HG03432 (cell line): ENCODE measurements around the gene ATP8A1.

Experiments
- ATAC-seq: cut with Tn5 transposase; IDR thresholded peaks from one replicate; pipeline ENCODE4 v1.9.1; 2021; ENCODE audit warnings: mild to moderate bottlenecking, moderate library complexity; ENCODE audit not compliant: unreplicated experiment

Gene ATP8A1

GRCh38 chr4:42578187-42578586 is 78.7 kb downstream of the ATP8A1 start:
- no peak for ATAC-seq

DNA sequence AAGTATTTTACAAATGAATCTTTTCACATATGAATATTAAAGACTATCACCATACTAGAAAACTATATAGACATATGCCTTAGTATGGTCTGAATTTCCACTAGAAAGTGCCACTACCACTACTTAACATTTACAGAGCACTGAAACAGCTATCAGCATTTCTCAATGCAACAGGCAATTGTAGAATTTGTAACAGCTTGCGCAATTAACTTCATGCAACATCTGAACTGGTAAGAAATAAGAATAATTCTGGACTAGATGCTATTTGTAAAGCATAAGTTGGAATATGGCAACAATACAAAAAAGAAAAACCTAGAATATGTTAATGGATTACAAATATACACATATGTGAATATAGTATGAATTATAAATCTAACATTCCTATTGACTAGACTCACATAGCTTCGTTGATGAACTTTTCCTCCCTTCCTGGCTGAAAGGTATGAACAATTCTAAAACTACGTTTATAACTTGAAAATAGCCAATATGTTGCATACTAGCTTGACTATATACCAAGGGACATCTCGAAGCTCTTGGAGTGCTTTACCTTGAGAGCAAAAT is 82.0 kb downstream of the ATP8A1 start:
- no peak for ATAC-seq

- no peak for ATAC-seq
Measured at GRCh38 chr4:42573249-42573648, 83.7 kb downstream of the ATP8A1 start.

GRCh38 chr4:42570221-42570620 is 86.7 kb downstream of the ATP8A1 start:
- ATAC-seq: no peak

DNA sequence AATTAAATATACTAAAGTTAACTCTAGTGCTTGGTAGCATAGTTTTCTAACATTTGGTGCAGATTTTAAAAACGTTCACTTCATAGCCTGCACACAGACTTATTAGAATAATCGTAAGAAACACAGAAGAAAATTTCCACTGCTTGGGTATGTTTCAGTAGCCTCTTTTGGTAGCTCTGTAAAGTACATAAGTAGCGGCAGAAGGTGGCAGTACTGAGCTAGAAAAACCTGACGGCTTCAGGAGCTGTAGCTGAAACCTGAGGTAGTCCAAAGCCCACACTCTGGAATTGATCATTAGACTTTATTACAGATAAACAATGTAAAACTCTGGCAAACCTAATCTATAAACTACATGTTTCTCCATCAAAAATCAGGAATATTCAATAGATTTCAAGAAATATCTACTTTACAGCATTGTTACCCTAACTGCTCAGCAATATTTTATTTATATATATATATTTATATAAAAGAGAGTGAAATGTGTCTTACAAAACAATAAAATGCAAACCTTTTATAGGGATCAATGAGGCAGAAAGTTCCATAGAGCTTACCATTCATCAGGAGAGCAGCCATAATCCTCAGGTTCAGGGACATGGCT is 88.2 kb downstream of the ATP8A1 start:
- ATAC-seq: peak; percentile 98

GRCh38 chr4:42566835-42567234 is 90.1 kb downstream of the ATP8A1 start:
- no peak for ATAC-seq

- ATAC-seq: no peak
Measured at GRCh38 chr4:42562016-42562415, 94.9 kb downstream of the ATP8A1 start.

GRCh38 chr4:42561031-42561430 is 95.9 kb downstream of the ATP8A1 start:
- ATAC-seq: no peak

DNA sequence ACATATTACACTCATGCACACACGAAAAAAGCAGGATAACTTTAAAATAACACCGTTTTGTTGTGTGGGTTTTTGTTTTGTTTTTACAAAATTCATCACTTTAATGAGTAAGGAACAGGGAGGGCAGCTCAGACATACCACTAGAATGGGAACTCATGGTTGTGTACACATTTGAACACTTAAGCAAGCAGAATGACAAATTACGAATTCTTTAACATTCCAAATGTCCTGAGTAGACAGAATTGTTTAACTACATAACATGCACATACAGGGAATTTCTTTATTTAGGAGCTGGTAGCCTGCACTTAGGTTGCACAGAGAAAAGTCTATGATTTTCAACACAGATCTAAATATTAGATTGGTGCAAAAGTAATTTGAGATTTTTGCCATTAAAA is 96.4 kb downstream of the ATP8A1 start:
- no peak for ATAC-seq

GRCh38 chr4:42558156-42558555 is 98.7 kb downstream of the ATP8A1 start:
- ATAC-seq: no peak

DNA sequence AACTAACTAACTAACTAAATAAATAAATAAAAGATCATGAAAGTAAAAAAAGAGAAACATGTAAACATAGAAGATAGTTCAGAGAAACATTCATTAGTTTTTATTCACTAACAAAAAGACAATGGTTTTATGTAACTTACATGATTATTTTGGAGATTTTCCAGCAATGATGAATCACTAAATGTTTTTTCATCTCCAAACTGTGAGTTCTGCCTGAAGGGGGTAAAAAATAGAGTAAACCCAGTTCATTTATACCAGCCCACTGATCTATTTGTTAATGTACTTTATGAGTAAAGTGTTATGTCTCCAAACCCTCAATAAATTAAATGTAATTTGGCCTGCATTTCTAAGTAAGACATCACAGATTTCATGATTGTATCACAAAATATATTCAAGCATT is 101.1 kb downstream of the ATP8A1 start:
- no peak for ATAC-seq

DNA sequence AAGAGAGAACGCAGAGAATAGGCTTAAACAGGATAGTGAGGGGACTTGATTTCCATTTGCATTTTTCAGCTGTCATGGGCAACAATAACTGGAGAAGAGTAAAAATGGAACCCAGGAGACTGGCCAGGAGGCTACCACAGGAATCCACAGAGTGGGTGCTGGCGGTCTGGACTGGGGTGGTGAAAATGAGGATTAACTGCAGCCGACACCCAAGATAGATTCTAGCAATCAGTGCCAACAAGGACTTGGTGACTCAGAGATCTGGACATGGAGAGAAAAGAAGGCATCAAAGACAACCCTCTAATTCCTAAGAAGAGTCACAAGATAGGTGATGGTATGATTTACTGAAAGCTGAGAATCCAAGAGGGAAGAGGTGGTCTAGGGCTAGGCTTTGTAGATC is 102.8 kb downstream of the ATP8A1 start:
- ATAC-seq: no peak

DNA sequence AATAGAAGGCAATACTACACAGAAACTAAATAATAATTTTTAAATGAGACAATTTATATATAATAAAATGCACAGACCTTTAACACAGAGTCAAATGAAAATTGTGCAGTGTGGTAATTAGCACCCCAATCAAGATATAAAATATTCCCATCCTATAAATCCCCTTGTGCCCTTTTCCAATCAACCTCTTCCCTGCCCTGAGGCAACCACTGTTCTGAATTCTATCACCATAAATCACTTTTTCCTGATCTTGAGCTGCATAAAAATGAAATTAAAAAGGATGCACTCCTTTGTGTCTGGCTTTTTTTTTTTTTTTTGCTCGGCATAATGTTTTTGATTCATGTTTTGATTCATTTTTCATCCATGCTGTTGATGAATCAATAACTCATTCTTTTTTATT is 107.0 kb downstream of the ATP8A1 start:
- ATAC-seq: no peak

GRCh38 chr4:42547805-42548204 is 109.1 kb downstream of the ATP8A1 start:
- no peak for ATAC-seq

DNA sequence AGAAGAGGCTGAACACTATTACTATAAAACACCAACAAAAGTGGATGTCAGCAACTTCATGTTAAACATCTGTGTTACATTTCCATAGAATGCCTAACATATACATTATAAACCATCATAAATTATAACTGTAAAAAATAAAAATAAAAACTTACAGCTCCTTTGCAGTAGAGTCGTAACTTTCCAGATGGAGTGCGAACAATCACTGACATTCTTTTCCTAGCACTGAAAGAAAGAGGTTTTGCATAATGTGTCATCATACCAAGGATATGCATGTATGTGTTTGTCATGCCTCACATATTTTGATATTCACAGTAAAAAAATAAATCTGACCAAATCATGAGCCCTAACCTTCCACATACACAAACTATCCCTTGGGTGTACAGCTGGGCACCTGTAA is 113.1 kb downstream of the ATP8A1 start:
- ATAC-seq: no peak

GRCh38 chr4:42543126-42543525 is 113.8 kb downstream of the ATP8A1 start:
- no peak for ATAC-seq

DNA sequence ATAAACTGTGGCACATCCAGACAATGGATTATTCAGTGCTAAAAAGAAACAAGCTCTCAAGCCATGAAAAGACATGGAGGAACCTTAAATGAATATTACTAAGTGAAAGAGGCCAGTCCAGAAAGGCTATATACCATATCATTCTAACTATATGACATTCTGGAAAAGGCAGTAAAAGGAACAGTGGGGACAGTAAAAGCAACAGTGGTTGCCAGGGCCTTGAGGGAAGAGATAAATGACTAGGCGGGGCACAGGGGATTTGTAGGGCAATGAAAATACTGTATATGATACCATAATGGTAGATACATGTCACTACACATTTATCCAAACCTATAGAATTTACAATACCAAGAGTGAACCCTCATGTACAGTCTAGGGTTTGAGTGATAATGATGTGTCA is 115.3 kb downstream of the ATP8A1 start:
- no peak for ATAC-seq

GRCh38 chr4:42533042-42533441 is 123.9 kb downstream of the ATP8A1 start:
- no peak for ATAC-seq

DNA sequence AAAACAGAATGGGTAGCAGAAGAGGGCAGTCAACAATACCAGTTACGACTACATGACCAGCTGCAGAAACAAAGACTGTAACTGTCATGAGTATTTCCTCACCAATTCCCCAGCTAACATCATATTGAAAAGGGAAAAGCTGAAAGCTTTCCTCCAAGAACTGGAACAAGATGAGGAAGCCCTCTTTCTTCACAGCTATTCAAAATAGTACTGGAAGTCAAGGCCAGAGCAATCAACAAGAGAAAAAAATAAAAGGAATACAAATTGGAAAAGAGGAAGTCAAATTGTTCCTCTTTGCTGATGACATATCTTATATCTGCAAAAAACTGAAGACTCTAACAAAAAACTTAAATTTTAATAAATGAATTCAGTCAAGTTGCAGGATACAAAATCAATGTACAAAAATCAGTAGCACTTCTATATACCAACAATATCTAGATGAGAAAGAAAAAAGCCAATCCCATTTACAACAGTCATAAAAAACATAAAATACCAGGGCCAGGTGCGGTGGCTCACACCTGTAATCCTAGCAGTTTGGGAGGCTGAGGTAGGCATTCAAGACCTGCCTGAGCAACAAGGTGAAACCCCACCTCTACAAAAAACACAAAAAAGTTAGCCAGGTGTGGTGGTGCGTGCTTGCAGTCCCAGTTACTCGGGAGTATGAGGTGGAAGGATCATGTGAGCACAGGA is 125.4 kb downstream of the ATP8A1 start:
- ATAC-seq: no peak

GRCh38 chr4:42523066-42523718 is 133.7 kb downstream of the ATP8A1 start:
- ATAC-seq: no peak

DNA sequence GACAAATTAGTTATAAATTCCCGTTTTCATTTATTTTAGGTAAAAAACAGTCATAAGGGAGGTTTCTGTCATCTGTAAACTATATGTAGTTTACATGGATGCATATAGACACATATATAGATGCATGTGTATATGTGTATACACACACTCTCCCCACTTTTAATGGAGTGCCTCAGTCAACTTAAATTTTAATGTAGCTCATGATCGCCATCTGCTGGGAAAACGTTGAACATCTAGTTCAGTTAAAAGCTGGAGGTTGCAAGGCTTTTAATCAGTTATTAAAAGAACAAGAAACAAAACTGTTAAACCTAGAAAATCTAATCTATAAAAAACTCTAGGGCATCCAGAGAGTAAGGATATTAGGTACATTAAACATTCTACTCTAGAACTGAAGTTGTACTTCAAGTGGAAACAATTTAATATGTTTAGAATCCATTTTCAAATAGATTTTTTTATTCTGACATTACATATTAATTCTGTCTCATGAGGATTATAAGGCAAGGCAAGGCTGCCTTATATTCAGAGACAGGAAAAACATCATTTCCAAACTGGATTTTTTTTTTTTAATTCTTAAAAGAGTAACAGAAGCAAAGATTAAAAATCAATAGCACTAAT is 137.0 kb downstream of the ATP8A1 start:
- ATAC-seq: peak; percentile 68
